ENCODE measurements around the gene ZDBF2.
"Not testable (repeated sequence)": the region's sequence is repeated elsewhere in the genome, so short reads cannot be mapped to it uniquely, and the experiment has no call there.

The ZDBF2 gene

GRCh38 chr2:206274434-206275311 lies at the start of gene ZDBF2:
ZDBF2 (plus strand) TSS chr2:206274663; CDS start chr2:206281850, 7,187 bp downstream.
- peak; percentile 25 for DNase-seq (ENCODE audit: low spot score)

GRCh38 chr2:206225435-206226232 lies 48.8 kb upstream of the ZDBF2 start:
- DNase-seq (ENCODE audit: low spot score), result no peak

- not testable (repeated sequence) for DNase-seq (ENCODE audit: low spot score)
These were observed 45.8 kb upstream of the ZDBF2 start for GRCh38 chr2:206228636-206229035.

GRCh38 chr2:206229642-206230041 lies 44.8 kb upstream of the ZDBF2 start:
- no peak for DNase-seq (ENCODE audit: low spot score)

- no peak for DNase-seq (ENCODE audit: low spot score)
These were observed 44.3 kb upstream of the ZDBF2 start for GRCh38 chr2:206230060-206230762.

GRCh38 chr2:206231669-206232286 lies 42.7 kb upstream of the ZDBF2 start:
- no peak for DNase-seq (ENCODE audit: low spot score)

- no peak for DNase-seq (ENCODE audit: low spot score)
These were observed 42.0 kb upstream of the ZDBF2 start for GRCh38 chr2:206232287-206233035.

GRCh38 chr2:206239157-206239556 lies 35.3 kb upstream of the ZDBF2 start:
- no peak for DNase-seq (ENCODE audit: low spot score)

- no peak for DNase-seq (ENCODE audit: low spot score)
These were observed 34.1 kb upstream of the ZDBF2 start for GRCh38 chr2:206240327-206240726.

- no peak for DNase-seq (ENCODE audit: low spot score)
These were observed 32.7 kb upstream of the ZDBF2 start for GRCh38 chr2:206241736-206242135.

GRCh38 chr2:206245265-206245672 lies 29.2 kb upstream of the ZDBF2 start:
- DNase-seq (ENCODE audit: low spot score), result no peak

GRCh38 chr2:206250041-206250897 lies 24.2 kb upstream of the ZDBF2 start:
- no peak for DNase-seq (ENCODE audit: low spot score)

GRCh38 chr2:206253125-206253776 lies 21.2 kb upstream of the ZDBF2 start:
- no peak for DNase-seq (ENCODE audit: low spot score)

GRCh38 chr2:206253777-206254166 lies 20.7 kb upstream of the ZDBF2 start:
- no peak for DNase-seq (ENCODE audit: low spot score)

GRCh38 chr2:206255003-206255402 lies 19.5 kb upstream of the ZDBF2 start:
- no peak for DNase-seq (ENCODE audit: low spot score)

GRCh38 chr2:206256706-206257205 lies 17.7 kb upstream of the ZDBF2 start:
- no peak for DNase-seq (ENCODE audit: low spot score)

GRCh38 chr2:206257350-206257749 lies 17.1 kb upstream of the ZDBF2 start:
- DNase-seq (ENCODE audit: low spot score), result no peak

- DNase-seq (ENCODE audit: low spot score), result no peak
These were observed 16.6 kb upstream of the ZDBF2 start for GRCh38 chr2:206257861-206258260.

- DNase-seq (ENCODE audit: low spot score), result not testable (repeated sequence)
These were observed 15.8 kb upstream of the ZDBF2 start for GRCh38 chr2:206258615-206259014.

All from CD4-positive, alpha-beta T cell treated with Interleukin-6 at 100 ng/mL for 8 hours (primary cell).